Umbilical cord (tissue), 2 donors: ENCODE measurements around the gene ILF3. TPM values are rescaled to one million over a fixed set of nuclear protein-coding genes. Genes with fewer than 3 reads are reported as not detected.
A peak's percentile ranks its signal among the peaks of the same experiment; 100 is the strongest.

Experiments
- DNase-seq: peaks from one replicate; pipeline ENCODE4 v3.0.0-alpha.2; 2015; ENCODE audit warnings: low spot score
- total RNA-seq: library from RNA; depleted of rRNA; stranded (reverse); fragments of >200 nt; gene quantifications from one replicate; pipeline ENCODE4 v1.2.3, GENCODE V29; 2014; ENCODE audit warnings: low replicate concordance; ENCODE audit not compliant: insufficient read depth

The ILF3 gene
- total RNA-seq, 1 donor from 2014 or later: 105 TPM

GRCh38 chr19:10695401-10696398, 41.6 kb downstream of the ILF3 start:
- DNase-seq: peak; percentile 96

- peak; percentile 24 for DNase-seq
Observed at GRCh38 chr19:10699650-10700335, 45.6 kb downstream of the ILF3 start.

- DNase-seq: no peak
Observed at GRCh38 chr19:10701955-10702525, 47.9 kb downstream of the ILF3 start.

- DNase-seq: no peak
Observed at GRCh38 chr19:10706990-10707389, 52.8 kb downstream of the ILF3 start.

GRCh38 chr19:10707440-10707839, 53.3 kb downstream of the ILF3 start:
- no peak for DNase-seq

- no peak for DNase-seq
Observed at GRCh38 chr19:10708291-10708690, 54.1 kb downstream of the ILF3 start.

GRCh38 chr19:10712045-10712444, 57.9 kb downstream of the ILF3 start:
- DNase-seq: no peak

GRCh38 chr19:10712754-10713153, 58.6 kb downstream of the ILF3 start:
- no peak for DNase-seq

- no peak for DNase-seq
Observed at GRCh38 chr19:10713317-10713716, 59.2 kb downstream of the ILF3 start.

GRCh38 chr19:10717054-10717355, 62.9 kb downstream of the ILF3 start:
- no peak for DNase-seq

GRCh38 chr19:10717356-10718204, 63.4 kb downstream of the ILF3 start, which contains the start of gene DNM2:
DNM2 (plus strand) TSS chr19:10718079; CDS start chr19:10718243, 164 bp downstream.
- peak; percentile 100 for DNase-seq

GRCh38 chr19:10718205-10719196, 64.4 kb downstream of the ILF3 start:
- DNase-seq: no peak

- no peak for DNase-seq
Observed at GRCh38 chr19:10719466-10719961, 65.4 kb downstream of the ILF3 start.

- DNase-seq: no peak
Observed at GRCh38 chr19:10720607-10721125, 66.5 kb downstream of the ILF3 start.

- no peak for DNase-seq
Observed at GRCh38 chr19:10723591-10723990, 69.4 kb downstream of the ILF3 start.

GRCh38 chr19:10724573-10725071, 70.5 kb downstream of the ILF3 start:
- DNase-seq: no peak

- no peak for DNase-seq
Observed at GRCh38 chr19:10725415-10725814, 71.3 kb downstream of the ILF3 start.

- no peak for DNase-seq
Observed at GRCh38 chr19:10726268-10726667, 72.1 kb downstream of the ILF3 start.

- DNase-seq: no peak
Observed at GRCh38 chr19:10727685-10728201, 73.6 kb downstream of the ILF3 start.
